HCT116 (cell line): ENCODE data around the gene ADGRG6.

Source experiments
- JUND ChIP-seq: IDR thresholded peaks from 2 replicates; pipeline ENCODE4 v1.6.1; 2012
- POLR2A ChIP-seq: IDR thresholded peaks from 2 replicates; pipeline ENCODE4 v1.7.0; 2011; ENCODE audit warnings: borderline replicate concordance; ENCODE audit not compliant: insufficient read depth, insufficient read length; ENCODE audit errors: extremely low read depth
- SIN3A ChIP-seq: IDR thresholded peaks from 2 replicates; pipeline ENCODE4 v1.6.1; 2012; ENCODE audit warnings: low read depth
- SP1 ChIP-seq: IDR thresholded peaks from 2 replicates; pipeline ENCODE4 v1.6.1; 2012; ENCODE audit warnings: low read depth
- TCF7L2 ChIP-seq: IDR thresholded peaks from 2 replicates; pipeline ENCODE4 v1.7.0; 2011; ENCODE audit warnings: borderline replicate concordance, inconsistent platforms; ENCODE audit not compliant: insufficient read depth, insufficient read length; ENCODE audit errors: extremely low read depth
- ZNF274 ChIP-seq: fragments of 200-500 bp; sonication (Bioruptor generic); IDR thresholded peaks from 2 replicates; pipeline ENCODE4 v1.6.1; 2014; ENCODE audit warnings: mild to moderate bottlenecking, low read depth, low read length, inconsistent platforms
- TF ChIP-seq, protein P1 (sequence below), 3 experiments: fragments of 200-600 bp in 1 of 3; sonication (generic) in 1 of 3; IDR thresholded peaks in 2 of 3; conservative IDR thresholded peaks in 1 of 3; 2 replicates each; pipeline ENCODE4 v1.5.1; 2012 to 2017; ENCODE audit warnings: low read depth in 2 of 3, low read length in 2 of 3, antibody characterized with exemption in 1 of 3, borderline replicate concordance in 1 of 3, control low read depth in 1 of 3, mild to moderate bottlenecking in 1 of 3, mixed read lengths in 1 of 3, mixed run types in 1 of 3, moderate library complexity in 1 of 3; ENCODE audit not compliant: insufficient read depth in 1 of 3
- TF ChIP-seq, protein P2 (sequence below): IDR thresholded peaks from 2 replicates; pipeline ENCODE4 v1.6.1; 2012

DNA sequence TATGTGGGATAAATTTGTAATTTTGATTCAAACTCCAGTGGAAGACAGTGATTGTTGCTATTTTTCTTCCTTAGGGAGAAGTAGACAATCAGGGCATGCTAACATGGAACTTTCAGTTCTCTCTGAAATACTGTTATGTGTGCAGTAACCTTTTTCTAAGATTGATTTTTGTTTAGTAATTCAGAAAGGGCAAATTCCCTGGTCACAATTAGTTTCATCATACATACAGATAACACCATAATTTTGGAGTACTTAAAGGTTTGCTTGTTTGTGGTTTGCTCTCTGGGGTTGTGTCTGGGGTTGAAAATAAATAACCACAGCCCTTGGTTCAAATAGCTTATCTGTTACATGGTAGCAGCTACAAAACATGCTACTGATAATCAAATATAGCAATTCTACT, 34.4 kb downstream of the ADGRG6 start:
- TF ChIP-seq, protein P1, sequence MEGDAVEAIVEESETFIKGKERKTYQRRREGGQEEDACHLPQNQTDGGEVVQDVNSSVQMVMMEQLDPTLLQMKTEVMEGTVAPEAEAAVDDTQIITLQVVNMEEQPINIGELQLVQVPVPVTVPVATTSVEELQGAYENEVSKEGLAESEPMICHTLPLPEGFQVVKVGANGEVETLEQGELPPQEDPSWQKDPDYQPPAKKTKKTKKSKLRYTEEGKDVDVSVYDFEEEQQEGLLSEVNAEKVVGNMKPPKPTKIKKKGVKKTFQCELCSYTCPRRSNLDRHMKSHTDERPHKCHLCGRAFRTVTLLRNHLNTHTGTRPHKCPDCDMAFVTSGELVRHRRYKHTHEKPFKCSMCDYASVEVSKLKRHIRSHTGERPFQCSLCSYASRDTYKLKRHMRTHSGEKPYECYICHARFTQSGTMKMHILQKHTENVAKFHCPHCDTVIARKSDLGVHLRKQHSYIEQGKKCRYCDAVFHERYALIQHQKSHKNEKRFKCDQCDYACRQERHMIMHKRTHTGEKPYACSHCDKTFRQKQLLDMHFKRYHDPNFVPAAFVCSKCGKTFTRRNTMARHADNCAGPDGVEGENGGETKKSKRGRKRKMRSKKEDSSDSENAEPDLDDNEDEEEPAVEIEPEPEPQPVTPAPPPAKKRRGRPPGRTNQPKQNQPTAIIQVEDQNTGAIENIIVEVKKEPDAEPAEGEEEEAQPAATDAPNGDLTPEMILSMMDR (IDR thresholded peaks at IDR 0.05 in 2 of 3, conservative IDR thresholded peaks at IDR 0.05 in 1 of 3; ENCODE audit: borderline replicate concordance in 1 of 3, insufficient read depth in 1 of 3, low read depth in 2 of 3, low read length in 2 of 3), result no peak
- TF ChIP-seq POLR2A, result no peak
- TF ChIP-seq, protein P2, sequence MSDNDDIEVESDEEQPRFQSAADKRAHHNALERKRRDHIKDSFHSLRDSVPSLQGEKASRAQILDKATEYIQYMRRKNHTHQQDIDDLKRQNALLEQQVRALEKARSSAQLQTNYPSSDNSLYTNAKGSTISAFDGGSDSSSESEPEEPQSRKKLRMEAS, result no peak
- no peak for TF ChIP-seq SIN3A
- no peak for TF ChIP-seq JUND
- no peak for TF ChIP-seq TCF7L2
- no peak for TF ChIP-seq ZNF274
- TF ChIP-seq SP1, result no peak
